HepG2 (cell line): ENCODE measurements around the gene ACP2. TPM values are rescaled to one million over a fixed set of nuclear protein-coding genes. Genes with fewer than 3 reads are reported as not detected.

Experiments
- FUBP1 ChIP-seq: sonication (generic); formaldehyde crosslinking; IDR thresholded peaks from 2 replicates; pipeline ENCODE4 v1.5.1; 2020; ENCODE audit warnings: missing genetic modification reagents, mild to moderate bottlenecking, borderline replicate concordance
- GABPB1 ChIP-seq: IDR thresholded peaks from 2 replicates; pipeline ENCODE4 v1.6.1; 2016; ENCODE audit warnings: mild to moderate bottlenecking, missing genetic modification reagents, moderate library complexity, missing compliant biosample characterization
- GATA4 ChIP-seq: sonication (generic); IDR thresholded peaks from 2 replicates; pipeline ENCODE4 v1.6.1; 2016; ENCODE audit warnings: antibody characterized with exemption, low read depth, borderline replicate concordance
- KDM6A ChIP-seq: IDR thresholded peaks from 2 replicates; pipeline ENCODE4 v1.6.1; 2016; ENCODE audit warnings: low read depth
- MYNN ChIP-seq: sonication (generic); formaldehyde crosslinking; IDR thresholded peaks from 2 replicates; pipeline ENCODE4 v1.4.0; 2020; ENCODE audit warnings: mild to moderate bottlenecking, low read depth, missing genetic modification reagents
- NONO ChIP-seq, 2 experiments: fragments of 450-650 bp in 1 of 2; sonication (generic) in 1 of 2; formaldehyde crosslinking in 1 of 2; IDR thresholded peaks in 1 of 2; conservative IDR thresholded peaks in 1 of 2; 2 replicates each; pipeline versions ENCODE4 v1.6.1 to v1.8.0; 2017 to 2022; ENCODE audit warnings: mild to moderate bottlenecking in 1 of 2, missing genetic modification reagents in 1 of 2, moderate library complexity in 1 of 2
- PATZ1 ChIP-seq: sonication (generic); formaldehyde crosslinking; IDR thresholded peaks from 2 replicates; pipeline ENCODE4 v1.4.0; 2020; ENCODE audit warnings: missing genetic modification reagents
- RXRA ChIP-seq: sonication (generic); formaldehyde crosslinking; IDR thresholded peaks from 2 replicates; pipeline ENCODE4 v1.5.1; 2020; ENCODE audit warnings: missing genetic modification reagents
- SAP130 ChIP-seq: IDR thresholded peaks from 2 replicates; pipeline ENCODE4 v1.6.1; 2016; ENCODE audit warnings: low read depth
- SP2 ChIP-seq: sonication (generic); formaldehyde crosslinking; IDR thresholded peaks from 2 replicates; pipeline ENCODE4 v1.5.1; 2020; ENCODE audit warnings: mild to moderate bottlenecking, missing genetic modification reagents
- TBX2 ChIP-seq: sonication (generic); formaldehyde crosslinking; IDR thresholded peaks from 2 replicates; pipeline ENCODE4 v1.5.0; 2020; ENCODE audit warnings: missing genetic modification reagents, mild to moderate bottlenecking, borderline replicate concordance
- ZBTB44 ChIP-seq: sonication (generic); formaldehyde crosslinking; IDR thresholded peaks from 2 replicates; pipeline ENCODE4 v1.4.0; 2020; ENCODE audit warnings: missing genetic modification reagents
- ZFY ChIP-seq: sonication (generic); formaldehyde crosslinking; IDR thresholded peaks from 2 replicates; pipeline ENCODE4 v1.4.0; 2020; ENCODE audit warnings: missing genetic modification reagents
- ZNF12 ChIP-seq: sonication (generic); formaldehyde crosslinking; IDR thresholded peaks from 2 replicates; pipeline ENCODE4 v1.5.0; 2020; ENCODE audit warnings: missing genetic modification reagents
- ZNF317 ChIP-seq: sonication (generic); formaldehyde crosslinking; IDR thresholded peaks from 2 replicates; pipeline ENCODE4 v1.5.0; 2020; ENCODE audit warnings: mild to moderate bottlenecking, missing genetic modification reagents
- ZNF407 ChIP-seq: sonication (generic); formaldehyde crosslinking; IDR thresholded peaks from one replicate; pipeline ENCODE4 v1.5.1; 2020; ENCODE audit warnings: mild to moderate bottlenecking, missing genetic modification reagents; ENCODE audit errors: not compliant biosample characterization
- polyA plus RNA-seq, 8 experiments: library from polyadenylated mRNA; depleted of rRNA in 3 of 8; stranded (reverse) in 7 of 8; unstranded in 1 of 8; fragments of >200 nt; fragmentation: Illumina TruSeq in 4 of 8; extraction: Trizol in 4 of 8; gene quantifications; 2 replicates each; pipeline versions ENCODE4 v1.2.1 to v1.2.3, GENCODE V29; 2011 to 2016; ENCODE audit warnings: low read depth in 4 of 8, missing spikeins in 1 of 8, mixed read lengths in 1 of 8; ENCODE audit not compliant: insufficient read depth in 1 of 8
- total RNA-seq, 5 experiments: library from RNA; depleted of rRNA; stranded (reverse); fragments of >200 nt; fragmentation: Illumina TruSeq; extraction: Trizol; gene quantifications; 2 replicates each; pipeline ENCODE4 v1.2.3, GENCODE V29; 2016; ENCODE audit warnings: low read depth in 1 of 5

The ACP2 gene
- total and polyA plus RNA-seq, 2 of the 13 experiments (the other 11 are each of a cell fraction or from before 2014, with no cell fraction given) = 17.7 to 20.2 TPM

- no peak for TF ChIP-seq MYNN
- no peak for TF ChIP-seq GATA4
- TF ChIP-seq ZNF12 (CRISPR knock-in tag) = peak; percentile 10; the same call in 1 of the 2 replicates
- 0 out of 2 replicates have a peak, but pooled peaks have one; percentile 7 for TF ChIP-seq RXRA
- TF ChIP-seq SP2 (CRISPR knock-in tag) = no peak
- TF ChIP-seq FUBP1 (CRISPR knock-in tag) = no peak
- peak; percentile 34; the same call in 1 of the 2 replicates for TF ChIP-seq GABPB1
- TF ChIP-seq SAP130 (CRISPR knock-in tag) = peak; percentile 68
- TF ChIP-seq NONO (IDR thresholded peaks at IDR 0.05) = no peak
- 0 out of 2 replicates have a peak, but pooled peaks have one; percentile 1 for TF ChIP-seq NONO (CRISPR knock-in tag; conservative IDR thresholded peaks at IDR 0.05)
- 0 out of 2 replicates have a peak, but pooled peaks have one; percentile 22 for TF ChIP-seq ZBTB44 (CRISPR knock-in tag)
- TF ChIP-seq PATZ1 = peak; percentile 56; the same call in 1 of the 2 replicates
- no peak for TF ChIP-seq ZNF407 (CRISPR knock-in tag)
- TF ChIP-seq KDM6A (CRISPR knock-in tag) = no peak
- TF ChIP-seq TBX2 (CRISPR knock-in tag) = peak; percentile 42; the same call in 1 of the 2 replicates
- TF ChIP-seq ZFY (CRISPR knock-in tag) = peak; percentile 74
- no peak for TF ChIP-seq ZNF317 (CRISPR knock-in tag)
Observed at GRCh38 chr11:47269829-47270305, 21.3 kb upstream of the ACP2 start, which contains the start of gene MADD (continued).
